ENCODE measurements around the gene ORM1.

Gene ORM1

DNA sequence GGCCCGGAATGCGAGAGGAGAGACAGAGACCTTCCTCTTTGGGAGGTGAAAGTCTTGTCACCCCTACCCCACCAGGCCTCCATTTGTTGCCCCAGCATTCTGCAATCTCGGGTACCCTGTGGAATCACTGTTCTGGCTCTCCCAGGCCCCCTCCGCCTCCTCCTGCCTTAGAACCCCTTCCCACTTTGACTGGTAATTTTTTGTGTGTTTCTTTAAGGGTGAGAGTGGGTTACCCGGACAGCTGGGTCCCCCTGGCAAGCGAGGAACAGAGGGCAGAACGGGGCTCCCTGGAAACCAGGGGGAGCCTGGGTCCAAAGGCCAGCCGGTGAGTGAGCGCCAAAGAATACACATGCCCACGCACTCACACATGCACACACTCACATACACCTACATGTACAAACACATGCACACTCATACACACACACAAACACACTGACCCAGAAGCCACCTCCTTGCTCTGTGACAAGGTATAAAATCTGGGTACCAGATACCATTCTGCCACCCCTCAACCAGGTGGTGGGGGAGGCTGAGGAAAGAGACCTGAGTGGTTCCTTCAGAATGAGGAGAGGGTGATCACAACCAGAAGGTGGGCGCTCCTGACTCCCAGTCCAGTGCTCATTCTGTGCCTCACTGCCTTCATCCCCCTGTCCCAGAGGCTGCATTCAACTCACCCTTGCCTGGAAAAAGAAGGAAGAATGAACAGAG lies 30.9 kb upstream of the ORM1 start:
- TF ChIP-seq, protein P1, sequence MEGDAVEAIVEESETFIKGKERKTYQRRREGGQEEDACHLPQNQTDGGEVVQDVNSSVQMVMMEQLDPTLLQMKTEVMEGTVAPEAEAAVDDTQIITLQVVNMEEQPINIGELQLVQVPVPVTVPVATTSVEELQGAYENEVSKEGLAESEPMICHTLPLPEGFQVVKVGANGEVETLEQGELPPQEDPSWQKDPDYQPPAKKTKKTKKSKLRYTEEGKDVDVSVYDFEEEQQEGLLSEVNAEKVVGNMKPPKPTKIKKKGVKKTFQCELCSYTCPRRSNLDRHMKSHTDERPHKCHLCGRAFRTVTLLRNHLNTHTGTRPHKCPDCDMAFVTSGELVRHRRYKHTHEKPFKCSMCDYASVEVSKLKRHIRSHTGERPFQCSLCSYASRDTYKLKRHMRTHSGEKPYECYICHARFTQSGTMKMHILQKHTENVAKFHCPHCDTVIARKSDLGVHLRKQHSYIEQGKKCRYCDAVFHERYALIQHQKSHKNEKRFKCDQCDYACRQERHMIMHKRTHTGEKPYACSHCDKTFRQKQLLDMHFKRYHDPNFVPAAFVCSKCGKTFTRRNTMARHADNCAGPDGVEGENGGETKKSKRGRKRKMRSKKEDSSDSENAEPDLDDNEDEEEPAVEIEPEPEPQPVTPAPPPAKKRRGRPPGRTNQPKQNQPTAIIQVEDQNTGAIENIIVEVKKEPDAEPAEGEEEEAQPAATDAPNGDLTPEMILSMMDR (IDR thresholded peaks at IDR 0.05; ENCODE audit: borderline replicate concordance, insufficient read depth, low read depth, low read length) = no peak

DNA sequence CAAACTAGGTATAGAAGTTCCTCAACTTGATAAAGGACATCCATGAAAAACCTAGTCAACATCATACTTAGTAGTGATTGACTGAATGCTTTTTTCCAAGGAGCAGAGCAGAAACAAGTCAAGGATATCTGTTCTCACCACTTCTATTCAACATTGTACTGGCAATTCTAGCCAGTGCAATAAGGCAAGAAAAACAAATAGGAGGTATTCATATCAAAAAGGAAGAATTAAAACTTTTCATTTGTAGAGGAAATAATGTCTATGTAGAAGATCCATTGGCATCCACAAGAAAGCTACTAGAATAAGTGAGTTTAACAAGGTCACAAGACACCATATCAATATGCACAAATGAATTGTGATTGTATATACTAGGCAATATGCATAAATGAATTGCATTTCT lies 28.2 kb upstream of the ORM1 start:
- TF ChIP-seq, protein P1 (IDR thresholded peaks at IDR 0.05; ENCODE audit: borderline replicate concordance, insufficient read depth, low read depth, low read length) = no peak

More for the DNA sequence above, 30.9 kb upstream of the ORM1 start:
- H3K4me3 ChIP-seq (ENCODE audit: low read depth, low read length) = no peak overlapping the region

DNA sequence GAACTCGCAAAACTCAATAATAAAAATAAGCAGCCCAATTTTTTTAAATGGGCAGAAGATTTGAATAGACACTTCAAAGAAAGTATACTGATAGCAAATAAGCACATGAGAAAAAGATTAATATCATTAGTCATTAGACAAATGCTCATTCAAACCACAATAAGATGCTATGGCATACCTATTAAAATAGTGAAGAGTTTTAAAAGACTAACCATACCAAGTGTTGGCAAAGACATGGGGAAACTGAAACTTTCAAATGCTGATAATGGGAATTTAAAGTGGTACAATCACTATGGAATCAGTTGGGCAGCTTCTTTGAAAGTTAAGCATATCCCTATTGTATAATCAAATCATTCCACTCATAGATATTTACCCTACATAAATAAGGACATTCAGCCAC lies 26.6 kb upstream of the ORM1 start:
- H3K4me3 ChIP-seq (ENCODE audit: low read depth, low read length) = no peak overlapping the region
- TF ChIP-seq, protein P1 (IDR thresholded peaks at IDR 0.05; ENCODE audit: borderline replicate concordance, insufficient read depth, low read depth, low read length) = no peak

More for the DNA sequence above, 28.2 kb upstream of the ORM1 start:
- no peak overlapping the region for H3K4me3 ChIP-seq (ENCODE audit: low read depth, low read length)

DNA sequence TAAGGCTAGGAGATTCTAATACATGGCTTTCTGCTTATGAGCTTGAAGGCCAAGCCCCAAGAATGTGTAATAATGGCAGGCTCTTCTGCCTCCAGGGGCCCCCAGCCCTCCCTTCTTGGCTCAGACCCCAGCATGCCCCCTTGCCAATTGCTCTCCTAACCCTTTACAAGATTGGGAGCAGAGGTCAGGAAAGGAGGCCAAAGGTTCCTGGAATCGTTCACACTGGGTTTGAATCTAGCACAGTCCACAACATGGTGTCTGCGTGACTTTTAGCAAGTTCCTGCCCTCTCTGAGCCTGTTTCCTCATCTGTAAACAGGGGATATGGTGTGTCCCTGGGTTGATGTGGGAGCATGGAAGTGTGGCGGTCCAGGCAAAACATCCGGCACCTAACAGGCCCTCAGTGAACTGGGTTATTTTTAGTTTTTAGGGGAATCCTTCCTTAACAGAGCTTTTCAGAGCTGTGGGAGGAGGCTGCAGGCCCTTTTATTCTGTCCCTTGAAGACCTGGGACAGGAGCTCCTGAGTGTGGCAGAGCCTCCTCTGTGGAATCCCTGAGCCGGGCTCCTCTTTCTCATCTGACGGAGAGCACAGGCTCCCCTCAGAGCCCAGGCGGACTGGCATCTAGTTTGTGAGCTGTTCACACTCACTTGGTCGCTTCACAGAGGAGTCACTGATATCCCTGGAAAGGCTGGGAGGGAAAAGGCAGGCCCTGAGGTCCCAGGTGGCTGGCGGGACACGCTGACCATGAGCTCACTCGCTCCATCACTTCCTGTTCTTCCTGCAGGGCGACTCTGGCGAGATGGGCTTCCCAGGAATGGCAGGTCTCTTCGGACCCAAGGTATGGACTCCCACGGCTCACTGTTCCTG lies 23.4 kb upstream of the ORM1 start:
- TF ChIP-seq, protein P1 (IDR thresholded peaks at IDR 0.05; ENCODE audit: borderline replicate concordance, insufficient read depth, low read depth, low read length) = no peak
- no peak overlapping the region for H3K4me3 ChIP-seq (ENCODE audit: low read depth, low read length)

DNA sequence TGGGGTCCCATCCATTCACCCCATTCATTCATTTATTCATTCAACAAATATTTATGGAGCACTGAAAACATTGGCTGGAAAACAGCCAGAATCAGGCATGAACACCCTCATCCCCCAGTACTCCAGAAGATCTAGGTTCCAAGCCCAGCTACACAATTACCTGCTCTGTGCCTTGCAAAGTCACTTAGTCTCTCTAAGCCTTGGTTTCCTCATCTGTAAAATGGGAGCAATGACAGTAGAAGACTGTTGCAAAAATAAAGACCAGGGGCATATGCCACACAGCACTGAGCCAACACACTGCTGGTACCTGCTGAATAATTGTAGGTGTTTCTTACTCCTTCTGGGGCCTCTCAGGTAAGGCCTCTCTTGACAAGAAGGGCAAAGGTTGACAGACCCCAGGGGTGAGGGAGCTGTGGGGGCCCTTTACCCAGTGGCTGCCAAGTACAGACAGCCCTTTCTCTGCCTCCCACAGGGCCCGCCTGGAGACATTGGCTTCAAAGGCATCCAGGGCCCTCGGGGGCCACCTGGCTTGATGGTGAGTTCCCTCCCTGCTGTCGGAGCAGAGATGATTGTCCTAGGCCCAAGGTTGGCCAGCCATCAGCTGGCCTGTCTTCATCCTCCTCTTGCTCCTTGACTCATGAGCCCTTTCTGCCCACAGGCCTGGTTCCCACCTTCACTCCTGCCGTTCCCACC lies 22.6 kb upstream of the ORM1 start:
- H3K4me3 ChIP-seq (ENCODE audit: low read depth, low read length) = no peak overlapping the region
- TF ChIP-seq, protein P1 (IDR thresholded peaks at IDR 0.05; ENCODE audit: borderline replicate concordance, insufficient read depth, low read depth, low read length) = no peak

DNA sequence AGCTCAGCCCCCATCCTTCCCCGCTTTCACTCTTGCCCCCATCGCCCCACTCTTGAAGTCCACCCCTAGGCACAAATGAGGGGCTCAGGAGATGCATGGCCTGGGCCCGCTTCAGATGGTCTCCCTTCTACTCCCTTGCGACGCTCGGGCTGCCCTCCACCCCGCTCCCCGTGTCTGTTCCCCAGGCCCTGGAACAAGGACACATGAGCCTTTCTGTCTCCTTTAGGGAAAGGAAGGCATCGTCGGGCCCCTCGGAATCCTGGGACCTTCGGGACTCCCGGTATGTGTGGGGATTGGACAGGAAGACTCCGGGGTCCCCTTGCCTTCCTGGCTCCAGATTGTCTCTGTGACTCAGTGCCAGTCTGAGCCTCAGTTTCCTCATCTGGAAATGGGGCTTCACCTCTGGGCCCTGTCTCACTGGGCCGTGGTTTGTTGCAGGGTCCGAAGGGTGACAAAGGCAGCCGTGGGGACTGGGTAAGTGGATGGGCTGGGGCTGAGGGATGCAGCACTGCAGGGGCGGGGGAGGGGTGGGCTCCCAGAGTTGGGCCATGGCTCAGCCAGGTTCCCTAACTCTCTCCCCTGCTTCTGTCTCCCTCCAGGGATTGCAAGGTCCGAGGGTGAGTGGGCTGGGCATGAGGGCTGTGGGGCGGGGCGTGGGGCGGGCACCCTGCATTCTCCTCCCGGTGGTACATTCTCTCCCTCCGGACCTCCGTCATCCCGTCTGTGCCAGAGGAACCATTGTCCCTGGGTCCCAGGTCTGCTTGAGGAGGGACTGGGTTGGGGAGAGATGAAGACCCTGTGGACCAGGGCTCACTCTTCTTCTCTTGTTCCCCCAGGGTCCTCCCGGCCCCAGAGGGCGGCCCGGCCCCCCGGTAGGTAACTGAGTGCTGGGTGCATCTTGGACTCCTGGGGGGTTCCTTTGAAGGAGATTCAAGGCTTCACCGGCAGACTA lies 21.8 kb upstream of the ORM1 start:
- TF ChIP-seq, protein P1 (IDR thresholded peaks at IDR 0.05; ENCODE audit: borderline replicate concordance, insufficient read depth, low read depth, low read length) = no peak
- H3K4me3 ChIP-seq (ENCODE audit: low read depth, low read length) = no peak overlapping the region

Measured in GM12875 (cell line).